NOMO-1 (cell line): ENCODE results near the gene CALML3.

Experiments used
- DNase-seq, 2 experiments: peaks; one replicate each; lab custom pipeline; 2025; ENCODE audit not compliant: unreplicated experiment in 2 of 2; lab: John Stamatoyannopoulos, UW

Gene CALML3

DNA sequence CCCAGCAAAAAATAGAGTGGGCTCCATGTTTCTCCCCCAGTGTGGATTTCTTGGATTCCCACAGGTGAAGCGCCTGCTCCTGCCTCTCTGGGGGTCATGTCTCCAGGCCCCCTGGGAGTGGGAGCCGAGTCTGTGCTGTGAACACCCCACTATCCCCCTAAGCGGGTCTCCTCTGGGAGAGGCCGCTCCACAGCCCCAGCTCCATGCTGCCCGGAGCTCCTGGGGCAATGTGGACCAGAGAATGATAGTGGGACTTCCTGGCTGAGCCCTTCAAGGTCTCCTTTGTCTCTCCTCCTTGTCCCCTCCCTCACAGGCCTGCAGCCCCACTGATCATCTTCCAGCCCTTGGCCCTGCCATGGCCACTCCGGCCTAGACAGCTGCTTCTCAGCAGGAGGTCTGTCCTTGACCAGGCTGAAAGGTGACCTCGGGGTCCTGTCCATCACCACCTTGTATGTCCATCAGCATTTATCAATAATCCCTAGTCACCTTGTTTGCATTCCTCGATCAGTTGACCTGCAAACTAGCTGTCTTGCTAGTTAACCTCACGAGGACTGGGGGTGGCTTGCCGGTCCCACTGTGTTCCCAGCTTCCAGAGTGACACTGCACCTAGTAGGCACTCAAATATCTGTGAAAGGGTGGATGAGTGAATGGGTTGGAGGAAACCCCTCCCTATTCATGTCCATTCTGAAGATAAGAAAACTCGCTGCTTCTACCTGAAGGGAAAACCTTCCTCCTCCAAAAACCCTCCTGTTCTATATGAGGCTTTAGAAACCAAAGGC, 776 bp upstream of the CALML3 start:
- DNase-seq: no peak

DNA sequence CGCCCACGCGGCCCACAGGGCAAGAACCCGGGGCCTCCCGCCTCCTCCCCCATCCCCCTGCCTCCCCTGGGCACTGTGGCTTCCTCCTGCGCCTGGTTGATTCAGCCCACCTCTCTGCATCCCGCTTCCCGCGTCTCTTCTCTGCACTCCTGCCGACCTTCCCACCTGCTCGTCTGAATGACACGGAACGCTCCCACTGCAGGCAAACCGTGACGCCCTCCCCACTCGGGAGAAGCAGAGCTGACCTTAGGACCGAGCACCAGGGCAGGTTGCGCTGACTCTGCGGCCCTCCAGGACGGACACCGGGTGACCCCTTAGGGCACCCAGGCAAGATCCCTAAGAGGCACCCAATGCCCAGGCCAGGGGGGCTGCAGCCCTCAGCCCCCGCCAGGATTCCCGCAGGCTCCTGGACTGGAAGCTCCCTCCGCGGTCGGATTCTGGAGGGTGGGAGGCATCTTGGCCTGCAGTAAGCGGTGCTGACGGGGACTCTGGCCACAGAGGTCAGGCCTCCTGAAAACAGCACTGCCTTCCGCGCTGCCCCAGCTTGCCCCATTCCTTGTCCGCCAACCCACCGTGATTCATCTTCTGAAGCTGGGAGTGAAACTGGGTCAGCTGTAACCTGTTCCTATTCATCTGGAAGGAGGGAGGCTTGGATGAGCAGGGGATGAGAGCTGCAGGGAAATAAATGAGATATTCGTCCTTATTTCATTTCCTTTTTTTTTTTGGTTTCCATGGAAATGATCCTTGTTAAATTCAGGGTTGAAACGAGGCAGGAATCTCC, 990 bp downstream of the CALML3 start:
- no peak for DNase-seq

DNA sequence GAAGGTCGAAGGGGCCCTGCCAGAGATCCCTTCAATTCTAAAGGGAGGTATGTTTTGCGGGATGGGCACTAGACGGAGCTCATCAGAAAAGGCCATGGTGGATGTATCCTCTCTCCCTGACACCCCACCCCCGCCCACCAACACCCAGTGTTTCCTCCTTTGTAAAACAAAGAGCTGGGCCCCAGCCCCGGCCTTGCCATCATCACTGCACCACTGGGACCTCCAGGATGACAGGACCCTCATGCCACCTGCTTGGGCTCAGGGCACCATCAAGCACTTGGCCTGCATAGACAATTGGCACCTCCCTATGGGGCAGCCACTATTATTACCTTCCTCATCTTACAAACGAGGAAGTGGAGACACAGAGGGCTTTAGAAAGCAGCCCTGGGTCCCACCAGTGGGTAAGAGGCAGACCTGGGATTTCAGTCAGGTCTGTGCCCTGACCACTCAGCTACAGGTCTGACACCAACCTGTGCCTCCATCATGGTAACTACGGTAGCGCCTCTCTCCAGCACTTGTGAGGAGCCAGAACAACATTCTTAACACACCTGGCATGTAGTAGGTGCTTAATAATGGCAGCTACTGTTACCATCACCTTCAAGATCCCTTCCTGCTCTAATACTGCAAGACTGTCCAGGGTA, 2.0 kb downstream of the CALML3 start:
- no peak for DNase-seq

DNA sequence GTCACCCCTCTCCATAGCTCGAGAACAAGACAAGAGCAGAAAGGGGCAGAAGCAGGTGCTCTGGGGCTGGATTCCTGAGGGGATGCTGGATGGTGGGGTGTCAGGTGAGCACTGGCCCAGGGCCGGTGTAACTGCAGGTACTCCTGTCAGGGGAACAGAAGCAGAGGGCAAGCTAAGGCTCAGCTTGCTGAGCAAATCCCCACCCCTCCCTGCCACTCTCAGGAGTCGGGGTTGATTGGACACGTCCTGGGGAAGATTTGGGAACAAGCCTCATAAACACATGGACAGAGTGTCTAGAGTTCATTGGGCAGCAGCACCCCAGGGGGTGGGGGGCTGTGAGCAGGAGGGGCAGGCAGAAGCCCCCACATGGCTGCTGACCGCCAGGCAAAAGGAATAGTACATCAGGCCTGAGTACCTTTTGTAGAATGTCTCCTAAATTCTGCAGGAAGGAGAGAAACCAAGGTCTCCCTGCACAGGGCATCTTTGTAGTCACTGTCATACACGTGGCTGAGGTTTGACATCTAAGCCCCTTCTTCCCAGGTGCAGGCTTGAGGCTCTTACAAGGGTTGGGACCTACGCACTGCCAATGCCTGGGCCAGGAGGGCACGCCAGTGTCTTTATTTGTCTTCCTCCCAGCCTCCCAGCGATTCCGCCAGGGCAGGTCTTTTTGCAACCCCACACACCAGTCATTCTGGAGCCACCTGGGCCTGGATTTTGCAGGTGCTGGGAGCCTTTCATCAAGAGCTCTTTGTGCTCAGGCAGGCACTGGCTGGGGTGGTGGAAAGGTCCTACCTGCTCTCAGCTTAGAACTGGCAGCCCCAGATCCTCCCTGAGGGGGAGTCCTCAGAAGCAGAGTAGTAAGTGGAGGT, 2.8 kb downstream of the CALML3 start:
- DNase-seq: no peak

DNA sequence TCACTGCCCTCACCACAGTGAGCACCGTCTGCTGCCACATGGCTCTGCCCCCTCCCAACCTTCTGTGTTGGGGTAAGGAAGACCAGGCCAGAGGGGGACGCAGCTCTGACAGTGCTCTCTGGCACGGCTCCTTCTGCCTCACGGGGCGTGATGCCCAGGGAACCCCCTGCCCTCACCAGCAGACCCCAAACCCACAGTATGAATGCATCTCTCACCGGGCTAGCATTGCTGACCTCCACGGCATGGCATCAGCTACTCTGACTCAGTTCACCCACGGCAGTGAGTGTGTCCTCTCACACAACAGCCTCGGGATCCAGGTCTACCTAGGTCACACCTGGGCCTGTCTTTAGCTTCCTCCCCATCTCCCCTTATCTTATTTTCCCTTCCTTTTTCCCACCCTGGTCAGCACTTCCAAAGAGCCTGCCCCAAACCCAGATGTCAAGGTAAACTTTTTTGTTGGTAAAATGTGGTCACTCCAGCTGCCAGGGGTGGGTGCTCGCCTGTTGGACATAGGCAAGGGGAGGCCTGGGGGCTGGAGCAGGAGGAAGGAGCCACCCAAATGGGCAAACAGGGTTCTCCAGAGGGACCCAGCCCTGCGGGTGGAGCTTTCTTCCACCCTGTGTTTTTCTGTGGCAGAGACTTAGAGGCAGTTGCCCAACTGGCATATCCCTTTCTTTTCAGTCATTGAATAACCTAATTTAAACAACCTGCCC, 4.4 kb downstream of the CALML3 start:
- DNase-seq: no peak

DNA sequence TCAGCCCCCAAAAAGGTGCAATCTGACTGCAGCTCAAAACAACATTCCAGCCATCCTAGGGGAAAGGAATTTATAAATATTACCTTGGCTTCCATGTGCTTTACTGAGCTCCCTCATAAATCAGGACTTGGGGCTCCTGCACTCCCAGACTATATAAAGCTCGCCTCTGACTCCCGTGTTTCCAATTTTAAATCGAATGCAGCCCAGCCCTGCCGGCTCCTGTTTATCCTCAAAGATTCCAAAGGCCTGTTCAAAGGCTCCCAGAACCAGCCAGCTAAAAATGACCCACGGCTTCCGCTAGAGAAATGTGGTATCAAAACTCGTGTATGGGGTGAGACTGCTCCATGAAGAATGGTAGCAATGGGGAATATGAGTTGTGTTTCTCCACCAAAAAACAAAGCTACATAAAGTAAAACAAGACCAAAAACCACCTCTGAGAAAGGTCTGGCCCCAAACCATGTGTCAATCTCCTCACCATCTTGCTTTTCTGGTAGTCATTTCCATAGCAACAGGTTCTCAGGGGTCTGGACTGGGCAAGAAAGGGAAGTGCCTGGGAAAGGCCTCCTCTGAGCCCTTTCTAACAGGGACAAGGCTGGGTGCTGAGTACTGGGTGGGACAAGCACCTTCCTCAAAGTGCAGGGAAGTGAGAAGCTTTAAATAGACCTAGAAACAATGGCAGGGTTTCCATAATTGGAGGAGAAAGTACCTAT, 5.1 kb downstream of the CALML3 start:
- DNase-seq: no peak

DNA sequence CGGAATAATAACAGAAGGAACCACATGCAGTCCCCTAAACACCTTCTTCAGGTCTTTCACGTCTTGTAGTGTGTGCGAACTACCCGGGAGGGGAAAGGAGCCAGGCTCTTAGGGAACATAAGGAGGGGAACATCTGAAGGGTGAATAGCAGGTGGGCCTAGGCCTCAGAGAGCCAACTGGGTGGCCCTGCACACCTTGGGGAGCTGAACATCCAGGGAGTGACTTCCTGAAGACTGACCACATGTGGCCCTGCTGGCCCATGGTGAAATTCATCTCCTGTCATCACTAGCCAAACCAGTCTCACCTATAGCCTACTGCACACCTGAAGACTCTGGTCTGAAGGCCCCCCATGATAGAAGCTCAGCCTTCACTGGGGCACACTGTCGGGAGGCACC, 5.6 kb downstream of the CALML3 start:
- no peak for DNase-seq

DNA sequence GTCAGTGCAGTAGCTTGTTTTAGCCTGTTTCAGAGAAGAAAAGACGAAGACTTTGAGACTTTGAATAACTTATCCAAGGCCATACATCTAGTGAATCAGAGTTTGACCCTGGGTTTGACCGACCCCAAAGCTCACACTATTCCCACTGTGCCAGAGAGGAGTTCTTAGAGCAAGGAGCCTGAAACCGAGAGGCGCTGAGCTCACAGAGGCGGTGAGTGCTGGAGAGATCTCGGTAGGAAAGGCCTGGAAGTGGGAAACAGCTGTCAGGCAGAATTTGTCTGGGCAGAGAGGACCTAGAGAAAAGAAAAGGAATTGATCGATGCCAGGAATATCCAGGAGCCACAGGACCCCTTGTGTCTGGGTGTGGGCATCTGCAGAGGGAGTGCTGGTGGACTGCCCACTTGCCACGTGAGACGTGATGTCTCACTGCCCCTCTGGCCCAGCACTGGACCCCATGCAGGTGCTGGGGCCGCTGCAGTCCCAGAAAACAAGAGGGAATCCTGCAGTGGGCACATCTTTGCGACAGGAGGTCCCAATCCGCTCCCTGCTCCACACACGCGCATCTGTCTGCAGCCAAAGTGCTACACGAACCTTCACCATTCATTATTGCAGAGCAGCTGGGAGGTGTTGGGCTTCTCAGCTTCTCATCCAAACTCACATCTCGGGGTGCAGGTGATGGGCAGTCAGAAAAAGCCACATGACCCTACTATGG, 6.2 kb downstream of the CALML3 start:
- DNase-seq: no peak

DNA sequence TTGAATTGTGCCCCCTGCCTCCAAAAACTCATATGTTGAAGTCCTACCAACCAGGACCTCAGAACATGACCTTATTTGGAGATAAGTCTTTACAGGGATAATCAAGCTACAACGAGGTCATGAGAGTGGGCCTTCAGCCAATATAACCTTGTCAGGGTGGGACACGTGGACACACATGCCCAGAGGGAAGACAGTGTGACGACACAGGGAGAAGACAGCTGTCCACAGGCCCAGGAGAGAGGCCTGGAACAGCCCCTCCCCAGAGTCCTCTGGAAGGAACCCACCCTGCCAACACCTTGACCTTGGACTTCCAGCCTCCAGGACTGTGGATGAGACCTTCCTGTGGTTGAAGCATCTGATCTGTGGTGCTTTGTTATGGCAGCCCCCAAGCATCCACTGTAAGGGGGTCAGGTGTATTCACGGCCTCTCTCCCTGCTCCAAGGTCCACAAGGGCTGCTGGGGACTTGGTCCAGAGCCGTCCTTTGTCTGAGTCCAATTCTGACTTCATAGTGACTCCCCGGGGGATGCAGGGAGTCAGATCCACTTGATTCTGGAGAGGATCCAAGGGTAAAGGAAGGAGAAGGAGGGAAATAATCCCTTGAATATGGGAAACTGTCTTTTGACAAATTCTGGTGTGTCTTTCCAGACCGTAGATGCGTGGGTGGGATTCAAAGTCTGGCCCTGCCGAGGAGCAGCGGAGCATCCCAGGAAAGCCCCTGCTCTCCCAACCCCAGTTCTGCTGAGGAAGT, 7.0 kb downstream of the CALML3 start:
- no peak for DNase-seq

DNA sequence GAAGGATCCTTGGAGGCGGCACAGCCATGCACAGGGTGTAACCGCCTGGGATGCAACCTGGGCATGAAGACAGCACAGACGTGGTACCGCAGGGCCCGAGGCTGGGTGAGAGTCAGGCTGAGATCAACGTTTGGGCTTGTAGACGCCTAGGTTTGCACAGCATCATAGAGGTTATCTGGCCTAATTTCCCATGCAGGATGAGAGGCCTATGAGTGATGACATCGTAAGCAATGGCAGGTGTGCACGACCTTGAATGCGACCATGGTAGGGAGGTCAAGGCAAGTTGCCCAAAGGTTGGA, 7.5 kb downstream of the CALML3 start:
- DNase-seq: no peak

DNA sequence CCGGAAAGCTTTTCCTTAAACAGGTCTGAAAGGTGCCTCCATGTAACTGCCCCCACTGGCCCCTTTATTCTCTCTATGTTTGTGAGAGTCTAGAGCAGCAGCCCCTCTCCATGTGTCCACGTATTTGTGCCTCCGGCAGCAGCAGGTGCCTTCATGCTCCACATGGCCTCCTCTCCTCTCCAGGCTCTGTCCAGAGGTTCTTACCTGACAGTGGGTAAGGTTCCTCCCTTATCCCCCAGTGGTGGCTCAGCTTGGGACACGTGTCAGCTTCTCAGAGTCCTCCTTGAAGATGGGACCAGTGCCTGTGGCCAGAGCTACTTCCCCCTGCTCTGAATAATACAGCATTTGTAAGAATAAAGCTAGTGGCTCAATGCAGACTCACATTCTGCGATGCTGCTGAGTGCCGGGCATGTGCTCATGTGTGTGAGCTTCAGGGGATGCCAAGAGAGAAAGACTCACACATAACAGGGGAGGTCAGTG, 7.9 kb downstream of the CALML3 start:
- DNase-seq: no peak

DNA sequence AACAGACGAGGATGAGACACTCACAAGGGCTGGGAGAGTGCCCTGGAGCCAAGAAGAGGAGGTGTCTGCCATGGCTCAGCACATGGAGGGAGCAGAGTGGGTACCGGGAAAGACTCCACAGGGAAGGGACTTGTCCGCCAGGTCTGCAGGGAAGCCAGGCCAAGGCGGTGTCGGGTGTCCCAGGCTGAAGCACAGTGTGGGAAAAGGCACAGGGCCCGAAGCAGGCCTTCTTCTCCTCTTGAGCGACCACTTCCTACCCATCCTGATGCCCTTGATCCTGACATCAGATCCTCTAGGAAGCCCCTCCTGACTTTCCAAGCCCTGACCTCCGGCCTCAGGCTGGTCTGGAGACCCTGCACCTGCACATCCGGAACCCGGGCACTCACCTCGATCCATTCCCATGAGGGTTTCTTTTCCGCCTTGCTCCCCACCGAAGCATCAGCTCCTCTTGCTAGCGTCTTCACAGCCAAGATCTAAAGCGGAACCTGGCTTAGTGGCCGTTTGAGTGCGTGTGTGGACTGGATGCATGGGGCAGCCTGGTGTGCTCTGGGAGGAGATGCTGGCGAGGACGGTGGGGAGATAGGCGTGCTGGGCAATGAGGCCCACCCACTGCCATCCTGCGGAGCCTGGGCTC, 8.5 kb downstream of the CALML3 start:
- DNase-seq: no peak

DNA sequence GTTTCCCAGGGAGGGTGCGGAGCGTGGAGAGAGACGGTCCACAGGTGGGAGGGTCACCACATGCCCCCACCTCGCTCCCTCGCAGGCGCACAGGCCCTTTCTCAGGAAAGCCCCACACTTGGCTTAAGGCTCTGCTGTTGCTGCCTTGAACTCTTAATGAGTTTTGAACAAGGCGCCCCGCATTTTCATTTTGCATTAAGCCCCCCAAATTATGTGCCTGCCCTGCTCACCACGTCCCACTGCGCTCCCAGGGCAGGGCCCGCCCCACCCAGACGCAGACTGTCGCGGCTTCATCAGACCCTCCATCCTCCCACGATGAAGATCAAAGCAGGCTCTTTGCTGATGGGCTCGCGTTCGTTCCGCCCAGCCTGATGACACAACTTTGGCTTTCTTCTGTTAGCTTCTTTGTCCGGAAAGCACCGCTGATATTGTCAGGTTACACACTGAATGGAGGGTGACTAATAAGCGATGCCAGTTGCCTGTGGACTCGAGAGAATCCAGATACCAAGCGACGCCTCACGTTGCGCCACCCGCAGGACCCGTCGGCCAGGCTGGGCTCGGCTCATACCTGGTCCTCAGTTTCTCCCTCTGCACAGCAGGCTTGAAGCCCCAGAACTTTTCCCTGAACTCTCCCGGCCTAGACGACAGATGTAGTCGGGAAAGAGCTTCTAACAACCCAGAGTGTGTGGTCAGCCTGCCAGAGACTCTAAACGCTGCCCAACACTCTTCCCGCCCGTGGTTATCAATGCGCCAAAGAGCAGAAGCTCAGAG, 9.5 kb downstream of the CALML3 start:
- DNase-seq: no peak

DNA sequence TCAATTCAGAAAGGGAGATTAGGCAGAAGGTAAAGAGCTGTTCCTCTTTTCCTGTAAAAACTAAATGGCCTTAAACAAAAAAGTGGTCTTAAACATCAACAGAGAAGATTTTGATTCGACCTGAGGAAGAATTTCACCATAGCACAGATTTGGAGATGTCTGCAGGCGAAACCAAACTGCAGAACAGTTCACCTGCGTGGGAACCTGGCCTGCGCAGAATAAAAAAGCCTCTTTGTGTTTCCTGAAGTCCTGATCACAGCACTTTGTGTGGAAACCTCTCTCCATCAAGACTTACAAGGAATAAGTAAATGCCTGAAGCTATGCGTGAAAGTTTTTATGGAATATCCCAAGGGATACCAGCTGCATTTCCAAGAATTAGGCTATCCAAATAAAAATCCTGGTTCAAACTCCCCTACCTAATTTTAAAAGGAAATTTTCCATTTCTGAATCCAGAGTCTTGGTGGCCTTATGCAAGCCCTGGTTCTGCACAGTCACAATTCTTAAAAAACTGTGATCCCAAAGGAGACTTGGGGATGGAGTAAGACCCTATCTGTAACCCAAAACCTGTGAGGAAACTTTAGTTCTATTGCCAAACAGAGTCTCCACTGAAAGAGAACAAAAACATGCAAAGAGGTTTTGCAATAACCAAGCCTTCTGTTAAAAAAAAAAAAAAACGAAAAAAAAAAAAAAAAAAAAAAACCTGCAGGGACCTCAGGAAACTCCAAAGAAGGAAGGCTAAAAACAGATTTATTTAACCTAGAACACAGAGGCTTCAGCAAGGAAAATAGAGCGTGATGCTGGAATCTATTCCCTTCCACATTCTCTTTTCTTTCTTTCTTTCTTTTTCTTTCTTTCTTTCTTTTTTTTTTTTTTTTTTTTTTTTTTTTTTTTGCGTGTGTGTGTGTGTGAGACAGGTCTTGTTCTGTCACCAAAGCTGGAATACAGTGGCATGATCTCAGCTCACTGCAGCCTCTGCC, 10.4 kb downstream of the CALML3 start:
- DNase-seq: peak; percentile 66 to 72

DNA sequence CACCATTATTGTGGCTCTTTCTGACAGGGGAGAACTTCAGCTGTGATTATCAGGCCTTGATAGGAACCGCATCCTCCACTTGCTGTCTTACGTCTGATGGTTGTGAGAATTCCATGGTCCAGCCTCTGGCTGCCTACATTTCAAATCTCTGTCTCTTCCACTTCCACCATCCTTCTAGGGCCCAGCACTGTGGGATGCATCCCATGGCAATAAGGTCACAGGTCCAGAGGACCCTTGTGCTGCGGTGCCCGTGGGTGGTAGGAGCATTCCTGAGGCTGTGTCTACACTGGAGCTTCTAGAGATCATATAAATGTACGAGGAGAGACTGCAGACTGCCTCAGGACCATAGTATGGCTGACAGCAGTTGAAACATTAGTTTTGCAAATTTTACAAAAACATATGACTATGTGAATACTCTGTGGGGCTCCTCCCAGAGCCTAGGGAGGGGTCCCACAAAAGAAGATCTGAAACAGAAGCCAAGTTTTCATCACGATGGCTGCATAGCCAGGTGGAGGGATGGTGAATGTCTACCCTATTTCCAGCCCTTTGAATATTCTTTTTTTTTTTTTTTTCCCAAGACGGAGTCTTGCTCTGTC, 11.8 kb downstream of the CALML3 start:
- no peak for DNase-seq

DNA sequence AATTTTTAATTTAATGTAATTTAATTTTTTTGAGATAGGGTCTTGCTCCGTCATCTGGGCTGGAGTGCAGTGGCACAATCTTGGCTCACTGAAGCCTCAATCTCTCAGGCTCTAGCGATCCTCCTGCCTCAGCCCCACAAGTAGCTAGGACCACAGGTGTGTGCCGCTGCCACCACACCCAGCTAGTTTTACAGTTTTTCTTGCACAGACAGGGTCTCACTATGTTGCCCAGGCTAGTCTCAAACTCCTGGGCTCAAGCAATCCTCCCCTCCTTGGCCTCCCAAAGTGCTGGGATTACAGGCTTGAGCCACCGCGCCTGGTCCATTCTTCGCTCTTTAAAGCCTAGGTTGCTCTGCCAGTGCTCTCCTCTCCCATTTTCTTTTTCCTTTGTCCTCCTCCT, 12.9 kb downstream of the CALML3 start:
- DNase-seq: no peak
